ENCODE measurements around the gene INF2. TPM values are rescaled to one million over a fixed set of nuclear protein-coding genes. Genes with fewer than 3 reads are reported as not detected.
A peak's percentile ranks its signal among the peaks of the same experiment; 100 is the strongest.

The INF2 gene
- total RNA-seq, 4 donors from 2014 or later, result 187 to 510 (median 205) TPM

DNA sequence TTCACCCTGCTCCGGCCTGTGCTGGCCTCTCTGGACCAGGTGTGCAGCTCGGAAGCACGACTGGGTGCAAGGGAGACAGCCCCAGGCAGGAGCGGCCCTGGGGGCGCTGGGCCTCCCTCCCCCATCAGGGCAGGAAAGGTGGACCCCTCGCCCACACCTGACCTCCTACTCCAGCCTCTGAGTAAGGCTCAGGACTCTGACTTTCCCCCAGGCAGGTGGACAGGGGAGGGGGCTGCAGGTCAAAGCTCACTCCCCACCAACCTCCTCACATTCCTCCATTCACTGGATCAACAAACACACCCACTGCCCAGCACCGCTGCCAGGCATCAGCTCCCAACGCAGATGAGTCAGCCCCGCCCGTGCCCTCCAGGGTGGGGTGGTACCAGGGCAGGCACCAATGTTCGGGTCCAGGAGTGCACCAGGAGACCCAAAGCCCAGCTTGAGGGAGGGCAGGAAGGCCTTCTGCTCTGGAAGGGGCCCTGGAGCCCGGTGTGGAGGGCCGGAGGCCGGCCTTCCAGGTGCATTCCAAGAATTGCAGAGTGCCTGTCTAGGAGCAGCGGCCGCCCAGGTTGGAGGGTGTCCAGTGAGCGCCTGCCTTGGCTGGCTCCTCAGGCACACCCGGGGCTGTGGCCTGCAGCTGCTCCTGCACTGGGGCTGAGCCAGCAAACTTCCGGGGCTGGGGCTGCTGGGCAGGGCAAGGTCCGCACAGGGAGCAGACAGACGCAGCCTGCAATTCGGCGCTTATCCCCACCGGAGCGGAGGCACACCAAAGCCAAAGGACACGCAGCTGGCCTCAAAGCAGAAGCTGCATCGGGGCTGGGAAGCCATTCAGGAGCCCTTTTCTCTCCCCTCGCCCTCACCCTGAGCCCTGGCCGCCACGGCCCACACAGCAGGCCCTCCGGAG, 1.6 kb upstream of the INF2 start:
- Histone ChIP-seq H3K4me3 (peak overlapping the region in 2 of 4 donors; percentile 89 to 92), H3K27ac (peak overlapping the region; percentile 94 to 95 (median 94)), H3K4me1 (peaks cover 29 to 56% (median 50%) of the 10 kb centered on the region in 4 donors), H3K36me3 (no peaks in the 10 kb centered on the region), H3K9me3 (no peaks in the 10 kb centered on the region), H3K27me3 (no peaks in the 10 kb centered on the region)
- TF ChIP-seq, protein P1, sequence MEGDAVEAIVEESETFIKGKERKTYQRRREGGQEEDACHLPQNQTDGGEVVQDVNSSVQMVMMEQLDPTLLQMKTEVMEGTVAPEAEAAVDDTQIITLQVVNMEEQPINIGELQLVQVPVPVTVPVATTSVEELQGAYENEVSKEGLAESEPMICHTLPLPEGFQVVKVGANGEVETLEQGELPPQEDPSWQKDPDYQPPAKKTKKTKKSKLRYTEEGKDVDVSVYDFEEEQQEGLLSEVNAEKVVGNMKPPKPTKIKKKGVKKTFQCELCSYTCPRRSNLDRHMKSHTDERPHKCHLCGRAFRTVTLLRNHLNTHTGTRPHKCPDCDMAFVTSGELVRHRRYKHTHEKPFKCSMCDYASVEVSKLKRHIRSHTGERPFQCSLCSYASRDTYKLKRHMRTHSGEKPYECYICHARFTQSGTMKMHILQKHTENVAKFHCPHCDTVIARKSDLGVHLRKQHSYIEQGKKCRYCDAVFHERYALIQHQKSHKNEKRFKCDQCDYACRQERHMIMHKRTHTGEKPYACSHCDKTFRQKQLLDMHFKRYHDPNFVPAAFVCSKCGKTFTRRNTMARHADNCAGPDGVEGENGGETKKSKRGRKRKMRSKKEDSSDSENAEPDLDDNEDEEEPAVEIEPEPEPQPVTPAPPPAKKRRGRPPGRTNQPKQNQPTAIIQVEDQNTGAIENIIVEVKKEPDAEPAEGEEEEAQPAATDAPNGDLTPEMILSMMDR (IDR thresholded peaks at IDR 0.05), result no peak
- TF ChIP-seq EP300 (IDR thresholded peaks at IDR 0.05; ENCODE audit: low read depth) (no peak), POLR2AphosphoS5 (IDR thresholded peaks at IDR 0.05) (peak; percentile 77 to 95 (median 93)), POLR2A (IDR thresholded peaks at IDR 0.05) (peak; percentile 96)
- intact Hi-C loops (cut with DNase I; ENCODE audit: low total_unique reads), result no loop called here
- WGBS, 2 donors (ENCODE audit: low coverage in 1 of 2), result 37 to 48% methylated on average over 5 to 31 of the region's 31 CpGs
- in situ Hi-C loops (cut with MboI; ENCODE audit: low pct_ligation_motif_present in 1 of 4, low pct_unique_long_range_greater_than_20kb in 1 of 4, low sequenced_read_pairs in 3 of 4), result no loop called here
- DNase-seq, result peak; percentile 93

DNA sequence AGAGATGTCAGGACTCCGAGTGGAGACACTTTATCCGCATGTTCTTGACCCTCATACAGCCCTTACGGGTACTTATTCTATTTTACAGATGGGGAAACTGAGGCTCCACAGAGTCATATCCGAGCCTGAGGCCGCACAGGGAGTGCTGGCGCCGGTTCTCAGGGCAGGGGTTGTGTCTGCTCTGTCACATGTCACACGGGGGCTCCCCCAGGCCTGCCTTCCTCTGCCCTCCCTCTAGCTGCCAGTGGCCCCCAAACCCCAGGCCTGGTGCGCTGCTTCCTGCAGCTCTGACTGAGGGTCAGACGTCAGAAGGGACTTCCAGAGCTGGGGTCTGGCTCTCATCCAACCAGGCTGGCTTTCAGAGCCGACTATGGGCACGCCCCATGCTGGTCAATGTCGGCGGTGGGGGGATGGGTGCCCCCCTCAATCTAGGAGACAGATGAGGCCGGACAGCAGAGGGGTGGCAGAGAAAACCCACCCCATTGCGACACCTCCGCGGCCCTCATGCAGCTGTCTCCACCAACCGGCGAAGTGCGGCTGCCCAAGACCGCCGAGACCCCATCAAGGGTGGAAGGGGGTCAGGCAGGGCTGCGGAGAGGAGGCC, 811 bp upstream of the INF2 start:
- H3K36me3 ChIP-seq, result no peaks in the 10 kb centered on the region
- in situ Hi-C loops (cut with MboI; ENCODE audit: low pct_ligation_motif_present in 1 of 4, low pct_unique_long_range_greater_than_20kb in 1 of 4, low sequenced_read_pairs in 3 of 4) (no loop called here), intact Hi-C loops (cut with DNase I; ENCODE audit: low total_unique reads) (no loop called here)
- H3K27ac ChIP-seq, result peak overlapping the region; percentile 94 to 95 (median 94)
- H3K4me1 ChIP-seq, result peaks cover 29 to 60% (median 53%) of the 10 kb centered on the region in 4 donors
- no peaks in the 10 kb centered on the region for H3K9me3 ChIP-seq
- peak; percentile 74 for DNase-seq
- TF ChIP-seq POLR2AphosphoS5 (IDR thresholded peaks at IDR 0.05), result no peak
- no peak for TF ChIP-seq EP300 (IDR thresholded peaks at IDR 0.05; ENCODE audit: low read depth)
- no peak for TF ChIP-seq POLR2A (IDR thresholded peaks at IDR 0.05)
- TF ChIP-seq, protein P1 (IDR thresholded peaks at IDR 0.05), result no peak
- WGBS, 2 donors (ENCODE audit: low coverage in 1 of 2), result 50% methylated on average over 15 of the region's 24 CpGs; no CpG with 5 or more reads in 1 of the 2 donors
- no peaks in the 10 kb centered on the region for H3K27me3 ChIP-seq
- peak overlapping the region; percentile 46 to 92 (median 87) for H3K4me3 ChIP-seq

DNA sequence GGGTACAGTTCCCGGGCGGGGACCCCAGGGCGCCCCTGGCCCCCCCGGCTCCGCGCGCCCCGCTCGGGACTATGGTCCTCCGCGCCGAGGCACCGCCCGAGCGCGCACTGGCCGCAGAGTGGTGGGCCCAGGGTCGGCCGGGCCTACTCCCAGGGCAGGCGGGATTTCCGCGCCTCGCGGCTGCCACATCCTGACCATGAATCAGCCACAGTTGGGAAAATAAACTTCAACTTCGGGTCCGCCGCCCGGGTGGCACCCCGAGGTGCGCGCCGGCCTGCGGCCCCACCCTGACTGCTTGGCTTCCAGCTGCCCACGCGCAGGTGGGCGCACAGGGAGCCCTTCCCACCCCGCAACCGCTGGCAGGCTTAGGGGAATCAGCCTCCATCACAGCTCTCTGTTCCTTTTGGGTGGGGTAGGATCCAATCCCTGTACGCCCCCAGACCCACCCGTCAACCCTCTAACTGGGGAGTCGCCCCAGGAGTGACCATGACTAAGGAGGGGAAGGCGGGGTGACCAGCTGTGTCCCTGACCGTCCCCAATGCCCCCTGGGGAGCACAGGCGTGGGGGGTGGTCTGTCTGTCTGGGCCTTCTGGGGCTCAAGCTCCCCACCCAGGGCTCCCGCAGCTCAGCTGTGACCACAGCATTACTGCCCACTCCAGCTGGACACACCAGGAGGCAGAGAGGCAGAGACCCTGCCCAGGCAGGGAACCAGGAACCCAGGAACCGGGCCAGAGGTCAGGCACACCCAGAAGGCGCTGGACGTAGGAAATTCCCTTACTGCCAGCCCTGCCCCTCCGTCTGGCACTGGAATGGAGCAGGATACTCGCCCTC, 678 bp downstream of the INF2 start:
- H3K27me3 ChIP-seq, result no peaks in the 10 kb centered on the region
- TF ChIP-seq, protein P1 (IDR thresholded peaks at IDR 0.05), result no peak
- TF ChIP-seq EP300 (IDR thresholded peaks at IDR 0.05; ENCODE audit: low read depth) (no peak), POLR2A (IDR thresholded peaks at IDR 0.05) (peak; percentile 65), POLR2AphosphoS5 (IDR thresholded peaks at IDR 0.05) (peak in 2 of 3 donors; percentile 46 to 72)
- peaks cover 35 to 75% (median 66%) of the 10 kb centered on the region in 4 donors for H3K4me1 ChIP-seq
- H3K4me3 ChIP-seq, result peak overlapping the region; percentile 85 to 92 (median 89)
- DNase-seq, result peak; percentile 76
- WGBS, 2 donors (ENCODE audit: low coverage in 1 of 2), result 4% methylated on average over 36 of the region's 50 CpGs; no CpG with 5 or more reads in 1 of the 2 donors
- in situ Hi-C loops (cut with MboI; ENCODE audit: low pct_ligation_motif_present in 1 of 4, low pct_unique_long_range_greater_than_20kb in 1 of 4, low sequenced_read_pairs in 3 of 4) (no loop called here), intact Hi-C loops (cut with DNase I; ENCODE audit: low total_unique reads) (no loop called here)
- H3K36me3 ChIP-seq, result no peaks in the 10 kb centered on the region
- H3K9me3 ChIP-seq, result no peaks in the 10 kb centered on the region
- peak overlapping the region; percentile 94 to 95 (median 94) for H3K27ac ChIP-seq

Data from transverse colon (tissue), 4 donors.